Smooth muscle cell (in vitro differentiated cells): Measurements from ENCODE around the gene DENND6B. TPM values are rescaled to one million over a fixed set of nuclear protein-coding genes. Genes with fewer than 3 reads are reported as not detected.

Experiments used
- DNase-seq: peaks from one replicate; lab custom pipeline; 2025; ENCODE audit not compliant: unreplicated experiment; lab: John Stamatoyannopoulos, UW
- H2AFZ ChIP-seq: fragments of 200-600 bp; sonication (generic); 2 replicates; pipeline ENCODE4 v1.6.0; 2016; ENCODE audit warnings: antibody characterized with exemption, low read depth, mild to moderate bottlenecking
- H3F3A ChIP-seq: fragments of 200-600 bp; sonication (generic); 2 replicates; pipeline ENCODE4 v1.6.0; 2017; ENCODE audit warnings: antibody characterized with exemption, low read depth
- H3K27ac ChIP-seq: fragments of 200-600 bp; sonication (generic); 2 replicates; pipeline ENCODE4 v1.5.1; 2016; ENCODE audit warnings: low read depth, mild to moderate bottlenecking
- H3K27me3 ChIP-seq: fragments of 200-600 bp; sonication (generic); 2 replicates; pipeline ENCODE4 v1.6.1; 2016; ENCODE audit warnings: low read depth, mild to moderate bottlenecking
- H3K36me3 ChIP-seq: fragments of 200-600 bp; sonication (generic); 2 replicates; pipeline ENCODE4 v1.5.1; 2016; ENCODE audit warnings: low read depth
- H3K4me1 ChIP-seq: fragments of 200-600 bp; sonication (generic); 2 replicates; pipeline ENCODE4 v1.5.1; 2016; ENCODE audit warnings: low read depth
- H3K4me2 ChIP-seq: fragments of 200-600 bp; sonication (generic); 2 replicates; pipeline ENCODE4 v1.6.0; 2016; ENCODE audit warnings: mild to moderate bottlenecking
- H3K4me3 ChIP-seq: fragments of 200-600 bp; sonication (generic); 2 replicates; pipeline ENCODE4 v1.5.1; 2016; ENCODE audit warnings: mild to moderate bottlenecking
- H3K79me2 ChIP-seq: fragments of 200-600 bp; sonication (generic); 2 replicates; pipeline ENCODE4 v1.6.0; 2016; ENCODE audit warnings: low read depth, mild to moderate bottlenecking
- H3K9ac ChIP-seq: fragments of 200-600 bp; sonication (generic); 2 replicates; pipeline ENCODE4 v1.6.0; 2016; ENCODE audit warnings: low read depth
- H3K9me3 ChIP-seq: fragments of 200-600 bp; sonication (generic); replicated peaks from 2 replicates; pipeline ENCODE4 v1.5.1; 2016; ENCODE audit warnings: low read depth
- H4K20me1 ChIP-seq: fragments of 200-600 bp; sonication (generic); 2 replicates; pipeline ENCODE4 v1.6.0; 2016; ENCODE audit warnings: low read depth
- WGBS: methylation state at CpG from one replicate; pipeline ENCODE4 v1.1.7; 2016; ENCODE audit warnings: low lambda C conversion rate; 5-methylcytosine and 5-hydroxymethylcytosine counted together
- polyA plus RNA-seq: library from polyadenylated mRNA; unstranded; fragments of >200 nt; fragmentation: Nextera tagmentation; extraction: Ambion mirVana; gene quantifications from 2 replicates; pipeline ENCODE4 v1.2.1, GENCODE V29; 2016
- total RNA-seq: library from RNA; depleted of rRNA; stranded (reverse); fragments of >200 nt; gene quantifications from 2 replicates; pipeline ENCODE4 v1.2.3, GENCODE V29; 2014
- TF ChIP-seq, protein P1 (sequence below): fragments of 200-600 bp; sonication (generic); IDR thresholded peaks from 2 replicates; pipeline ENCODE4 v1.5.1; 2017; ENCODE audit warnings: borderline replicate concordance, mild to moderate bottlenecking, antibody characterized with exemption; ENCODE audit not compliant: insufficient read depth, poor library complexity, severe bottlenecking

The DENND6B gene, protein sequence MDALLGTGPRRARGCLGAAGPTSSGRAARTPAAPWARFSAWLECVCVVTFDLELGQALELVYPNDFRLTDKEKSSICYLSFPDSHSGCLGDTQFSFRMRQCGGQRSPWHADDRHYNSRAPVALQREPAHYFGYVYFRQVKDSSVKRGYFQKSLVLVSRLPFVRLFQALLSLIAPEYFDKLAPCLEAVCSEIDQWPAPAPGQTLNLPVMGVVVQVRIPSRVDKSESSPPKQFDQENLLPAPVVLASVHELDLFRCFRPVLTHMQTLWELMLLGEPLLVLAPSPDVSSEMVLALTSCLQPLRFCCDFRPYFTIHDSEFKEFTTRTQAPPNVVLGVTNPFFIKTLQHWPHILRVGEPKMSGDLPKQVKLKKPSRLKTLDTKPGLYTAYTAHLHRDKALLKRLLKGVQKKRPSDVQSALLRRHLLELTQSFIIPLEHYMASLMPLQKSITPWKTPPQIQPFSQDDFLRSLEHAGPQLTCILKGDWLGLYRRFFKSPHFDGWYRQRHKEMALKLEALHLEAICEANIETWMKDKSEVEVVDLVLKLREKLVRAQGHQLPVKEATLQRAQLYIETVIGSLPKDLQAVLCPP
- 2.4 and 3.1 TPM in 2 replicates for total RNA-seq
- polyA plus RNA-seq = 7.8 and 10.1 TPM in 2 replicates

DNA sequence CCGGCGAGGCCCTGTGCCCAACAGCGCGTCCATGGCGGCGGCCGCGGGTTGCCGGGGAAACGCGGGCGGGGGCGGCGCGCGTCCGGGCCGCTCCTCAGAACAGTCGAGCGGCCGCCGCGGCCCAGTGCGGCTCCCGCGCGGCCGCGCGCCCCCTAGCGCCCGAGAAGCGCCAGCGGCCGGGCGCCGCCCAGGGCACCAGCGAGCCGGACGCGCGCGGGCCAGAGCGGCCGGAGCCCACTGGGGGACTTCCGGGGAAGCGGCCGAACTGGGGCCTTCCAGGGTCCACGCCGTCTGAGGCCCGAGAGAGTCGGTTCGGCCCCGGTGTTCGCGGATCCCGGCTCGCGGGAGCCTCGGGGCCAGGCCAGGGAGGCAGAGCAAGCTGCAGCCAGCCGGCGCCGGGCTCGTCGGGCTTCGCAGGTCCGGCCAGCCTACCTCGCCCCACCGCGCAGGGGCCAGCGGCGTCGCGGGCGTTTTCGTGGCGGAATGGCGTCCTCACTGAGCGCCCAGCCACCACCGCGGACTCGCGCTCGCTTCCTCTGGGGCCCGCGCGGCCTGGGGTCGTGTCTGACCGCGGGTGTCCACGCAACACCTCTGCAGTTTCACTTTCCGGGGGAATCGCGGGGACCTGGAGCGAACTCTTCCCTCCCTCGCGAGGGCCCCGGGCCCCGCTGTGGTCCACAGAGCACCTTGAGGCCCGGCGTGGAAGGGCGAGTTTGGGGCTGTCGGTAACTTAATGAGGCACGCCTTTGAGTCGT is at the start of gene DENND6B:
Gene DENND6B (minus strand): TSS at position 57 of the 755 bp plus-strand sequence. CDS start 24 bp downstream, at position 33.
- TF ChIP-seq, protein P1, sequence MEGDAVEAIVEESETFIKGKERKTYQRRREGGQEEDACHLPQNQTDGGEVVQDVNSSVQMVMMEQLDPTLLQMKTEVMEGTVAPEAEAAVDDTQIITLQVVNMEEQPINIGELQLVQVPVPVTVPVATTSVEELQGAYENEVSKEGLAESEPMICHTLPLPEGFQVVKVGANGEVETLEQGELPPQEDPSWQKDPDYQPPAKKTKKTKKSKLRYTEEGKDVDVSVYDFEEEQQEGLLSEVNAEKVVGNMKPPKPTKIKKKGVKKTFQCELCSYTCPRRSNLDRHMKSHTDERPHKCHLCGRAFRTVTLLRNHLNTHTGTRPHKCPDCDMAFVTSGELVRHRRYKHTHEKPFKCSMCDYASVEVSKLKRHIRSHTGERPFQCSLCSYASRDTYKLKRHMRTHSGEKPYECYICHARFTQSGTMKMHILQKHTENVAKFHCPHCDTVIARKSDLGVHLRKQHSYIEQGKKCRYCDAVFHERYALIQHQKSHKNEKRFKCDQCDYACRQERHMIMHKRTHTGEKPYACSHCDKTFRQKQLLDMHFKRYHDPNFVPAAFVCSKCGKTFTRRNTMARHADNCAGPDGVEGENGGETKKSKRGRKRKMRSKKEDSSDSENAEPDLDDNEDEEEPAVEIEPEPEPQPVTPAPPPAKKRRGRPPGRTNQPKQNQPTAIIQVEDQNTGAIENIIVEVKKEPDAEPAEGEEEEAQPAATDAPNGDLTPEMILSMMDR = peak; percentile 40
- peak within 1 kb of the TSS; percentile 90 for H3K4me3 ChIP-seq
- peaks cover 15% of the 10 kb centered on the region for H3K4me1 ChIP-seq
- H4K20me1 ChIP-seq = no peaks in the 10 kb centered on the region
- no peaks in the 10 kb centered on the region for H3K36me3 ChIP-seq
- H3K27me3 ChIP-seq = no peaks in the 10 kb centered on the region
- peak within 1 kb of the TSS; percentile 98 for H3K4me2 ChIP-seq
- peak within 1 kb of the TSS; percentile 91 for H3K9ac ChIP-seq
- peak; percentile 37 for DNase-seq
- H3K79me2 ChIP-seq = peaks cover 4% of the 10 kb centered on the region
- peak within 1 kb of the TSS; percentile 53 for H3K27ac ChIP-seq
- WGBS = 22% methylated on average over 46 of the region's 105 CpGs
- no peaks in the 10 kb centered on the region for H3F3A ChIP-seq
- no peaks in the 10 kb centered on the region for H3K9me3 ChIP-seq
- H2AFZ ChIP-seq = peak within 1 kb of the TSS; percentile 96

DNA sequence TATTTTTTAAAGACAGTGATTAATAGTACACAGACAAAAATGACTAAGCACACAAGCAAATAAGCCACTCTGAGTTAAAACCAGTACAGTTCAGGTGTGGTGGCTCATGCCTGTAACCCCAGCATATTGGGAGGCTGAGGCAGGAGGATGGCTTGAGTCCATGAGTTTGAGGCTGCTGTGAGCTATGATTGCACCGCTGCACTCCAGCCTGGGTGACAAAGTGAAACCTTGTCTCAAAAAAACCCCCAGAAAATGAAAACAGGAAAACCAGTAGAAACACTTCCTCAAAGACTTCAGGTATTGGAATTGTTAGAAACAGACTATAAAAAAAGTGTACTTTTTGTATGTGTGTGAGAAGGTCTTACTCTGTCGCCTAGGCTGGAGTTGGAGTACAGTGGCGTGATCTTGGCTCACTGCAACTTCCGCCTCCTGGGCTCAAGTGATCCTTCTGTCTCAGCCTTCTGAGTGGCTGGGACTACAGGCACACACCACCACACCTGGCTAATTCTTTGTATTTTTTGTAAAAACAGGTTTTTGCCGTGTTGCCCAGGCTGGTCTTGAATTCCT is 49.4 kb upstream of the DENND6B start:
- H3K4me1 ChIP-seq = no peaks in the 10 kb centered on the region
- no peaks in the 10 kb centered on the region for H3F3A ChIP-seq
- no peak overlapping the region for H3K27ac ChIP-seq
- TF ChIP-seq, protein P1 = no peak
- WGBS = 99% methylated on average over 5 of the region's 5 CpGs
- no peaks in the 10 kb centered on the region for H3K27me3 ChIP-seq
- no peak overlapping the region for H3K4me2 ChIP-seq
- H3K79me2 ChIP-seq = peaks cover 10% of the 10 kb centered on the region
- H2AFZ ChIP-seq = no peak overlapping the region
- peaks cover 9% of the 10 kb centered on the region for H3K36me3 ChIP-seq
- H3K9me3 ChIP-seq = no peaks in the 10 kb centered on the region
- H3K9ac ChIP-seq = no peak overlapping the region
- no peak for DNase-seq
- H3K4me3 ChIP-seq = no peak overlapping the region
- H4K20me1 ChIP-seq = peaks cover 16% of the 10 kb centered on the region

DNA sequence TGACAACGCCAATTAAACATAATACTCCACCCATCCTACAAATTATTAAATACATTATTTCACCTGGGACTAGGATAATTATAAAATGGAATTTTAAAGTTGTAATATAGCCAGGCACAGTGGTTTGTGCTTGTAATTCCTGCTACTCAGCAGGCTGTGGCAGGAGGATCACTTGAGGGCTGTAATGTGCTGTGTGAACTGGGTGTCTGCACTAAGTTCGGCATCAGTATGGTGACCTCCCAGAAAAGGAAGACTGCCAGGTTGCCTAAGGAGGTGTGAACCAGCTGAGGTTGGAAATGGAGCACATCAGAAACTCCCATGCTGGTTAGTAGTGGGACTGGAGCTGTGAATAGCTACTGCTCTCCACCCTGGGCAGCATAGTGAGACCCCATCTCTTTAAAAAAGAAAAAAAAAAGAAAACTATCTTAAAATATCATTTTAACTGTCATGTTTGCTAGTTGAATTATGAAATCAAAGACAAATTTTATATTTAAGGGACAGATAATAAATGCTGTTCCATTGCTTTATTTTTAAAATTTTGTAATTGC is 44.4 kb upstream of the DENND6B start:
- H3K36me3 ChIP-seq = peaks cover 9% of the 10 kb centered on the region
- H3K4me1 ChIP-seq = no peaks in the 10 kb centered on the region
- peaks cover 47% of the 10 kb centered on the region for H4K20me1 ChIP-seq
- H3K27me3 ChIP-seq = no peaks in the 10 kb centered on the region
- 97% methylated on average over 2 of the region's 2 CpGs for WGBS
- H3K9ac ChIP-seq = no peak overlapping the region
- H2AFZ ChIP-seq = no peak overlapping the region
- H3K27ac ChIP-seq = no peak overlapping the region
- H3K4me3 ChIP-seq = no peak overlapping the region
- H3F3A ChIP-seq = no peaks in the 10 kb centered on the region
- TF ChIP-seq, protein P1 = no peak
- no peaks in the 10 kb centered on the region for H3K9me3 ChIP-seq
- no peak for DNase-seq
- H3K79me2 ChIP-seq = peaks cover 32% of the 10 kb centered on the region
- H3K4me2 ChIP-seq = no peak overlapping the region
